ENCODE data around the gene EFHD2.

Gene EFHD2

DNA sequence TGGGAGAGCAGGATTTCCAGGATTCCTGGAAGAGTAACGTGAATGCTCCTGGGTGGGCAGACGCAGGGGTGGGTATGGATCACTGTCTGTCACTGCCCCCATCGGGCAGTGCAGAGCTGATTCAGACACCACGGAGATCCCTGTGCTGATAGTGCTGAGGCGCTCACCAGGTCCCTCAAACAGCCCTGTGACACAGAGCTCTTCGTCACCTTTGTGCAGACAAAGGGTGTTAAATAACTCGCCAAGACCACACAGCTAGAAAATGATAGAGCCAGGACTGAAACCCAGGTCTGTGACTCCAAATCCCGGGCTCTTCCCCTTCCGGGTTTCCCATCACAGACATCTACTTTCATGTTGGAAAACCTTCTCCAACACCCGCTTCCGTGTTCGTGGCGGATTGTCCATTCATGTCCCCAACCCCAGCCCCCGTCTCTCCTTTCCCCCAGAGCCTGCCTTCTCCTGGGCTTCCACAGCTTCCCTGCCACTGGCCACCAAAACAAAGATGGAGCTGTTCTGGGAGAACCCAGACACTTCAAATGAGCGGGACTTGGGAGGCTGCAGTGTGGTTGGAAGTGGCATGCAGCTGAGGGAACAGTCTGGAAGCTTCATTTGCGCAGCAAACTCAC is 2.6 kb downstream of the EFHD2 start:
- no peak overlapping the region for H3K4me3 ChIP-seq (ENCODE audit: low read depth, low read length)
- no peak for DNase-seq (ENCODE audit: low read depth)
- no peak for TF ChIP-seq CTCF (IDR thresholded peaks at IDR 0.05; ENCODE audit: control insufficient read depth, extremely low read depth, insufficient read depth)

DNA sequence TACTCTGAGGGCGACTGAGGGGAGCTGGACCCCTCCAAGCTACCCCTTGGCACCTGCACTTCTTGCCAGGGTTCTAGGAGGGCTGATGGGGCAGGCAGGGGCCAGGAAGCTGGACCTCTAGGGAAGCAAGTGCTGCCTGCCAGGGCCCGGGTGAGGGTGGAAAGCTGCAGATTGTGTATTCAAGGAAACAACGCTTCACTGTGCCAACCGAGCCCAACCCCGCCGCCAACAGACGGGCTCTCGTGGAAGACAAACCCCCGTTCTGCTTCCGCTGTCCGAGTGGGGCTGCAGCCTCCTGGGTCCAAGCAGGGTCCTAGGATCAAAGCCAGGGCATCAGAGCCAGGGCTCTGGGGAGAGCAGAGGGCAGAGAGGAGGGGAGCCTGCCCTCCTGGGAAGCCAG is 3.2 kb downstream of the EFHD2 start:
- no peak for TF ChIP-seq CTCF (IDR thresholded peaks at IDR 0.05; ENCODE audit: control insufficient read depth, extremely low read depth, insufficient read depth)
- H3K4me3 ChIP-seq (ENCODE audit: low read depth, low read length), result no peak overlapping the region

GRCh38 chr1:15413563-15414444 is 4.1 kb downstream of the EFHD2 start:
- no peak for DNase-seq (ENCODE audit: low read depth)
- no peak overlapping the region for H3K4me3 ChIP-seq (ENCODE audit: low read depth, low read length)
- TF ChIP-seq CTCF (IDR thresholded peaks at IDR 0.05; ENCODE audit: control insufficient read depth, extremely low read depth, insufficient read depth), result no peak

More for the DNA sequence above, 3.2 kb downstream of the EFHD2 start:
- DNase-seq (ENCODE audit: low read depth), result no peak

- TF ChIP-seq CTCF (IDR thresholded peaks at IDR 0.05; ENCODE audit: control insufficient read depth, extremely low read depth, insufficient read depth), result no peak
- H3K4me3 ChIP-seq (ENCODE audit: low read depth, low read length), result no peak overlapping the region
- DNase-seq (ENCODE audit: low read depth), result no peak
Observed at GRCh38 chr1:15414445-15414983, 4.8 kb downstream of the EFHD2 start.

GRCh38 chr1:15417059-15417934 is 7.6 kb downstream of the EFHD2 start:
- TF ChIP-seq CTCF (IDR thresholded peaks at IDR 0.05; ENCODE audit: control insufficient read depth, extremely low read depth, insufficient read depth), result no peak
- no peak for DNase-seq (ENCODE audit: low read depth)
- no peak overlapping the region for H3K4me3 ChIP-seq (ENCODE audit: low read depth, low read length)

DNA sequence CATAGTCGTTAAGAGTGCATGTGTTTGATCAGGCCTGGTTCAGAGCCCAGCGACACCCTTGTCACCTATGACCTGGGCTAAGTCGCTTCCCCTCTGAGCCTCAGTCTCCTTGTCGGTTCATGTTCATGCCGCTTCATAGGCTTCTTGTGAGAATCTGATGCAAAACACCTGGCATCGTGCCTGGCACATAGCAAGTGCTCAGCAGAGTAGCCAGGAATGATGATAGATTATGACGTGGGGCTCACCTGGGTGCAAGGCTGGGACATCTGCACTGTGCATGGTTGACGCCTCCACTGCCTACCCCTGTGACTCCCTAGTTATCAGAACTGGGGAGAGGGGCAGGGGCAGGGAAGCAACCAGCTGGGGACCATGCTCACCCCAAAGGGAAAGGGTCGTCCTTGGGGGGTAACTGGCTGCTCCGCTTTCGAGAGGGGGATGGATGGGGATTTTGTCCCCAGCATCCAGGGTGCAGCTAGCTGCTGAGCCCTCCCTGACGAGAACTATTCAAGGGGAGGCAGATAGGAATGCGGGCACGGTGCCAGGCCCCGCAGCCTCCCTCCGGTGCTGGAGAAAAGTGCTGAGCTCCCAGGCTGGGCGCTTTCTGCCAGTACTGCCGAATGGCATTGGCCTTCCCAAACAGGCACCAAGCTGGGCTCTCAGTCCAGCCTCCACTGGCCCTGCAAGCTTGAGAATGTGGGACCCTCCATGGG is 9.3 kb downstream of the EFHD2 start:
- TF ChIP-seq CTCF (IDR thresholded peaks at IDR 0.05; ENCODE audit: control insufficient read depth, extremely low read depth, insufficient read depth), result no peak
- H3K4me3 ChIP-seq (ENCODE audit: low read depth, low read length), result no peak overlapping the region
- no peak for DNase-seq (ENCODE audit: low read depth)

Data from LNCaP clone FGC (cell line).